HPDE6-E6E7 (cell line): ENCODE results near the gene SH2D3C.
A peak's percentile ranks its signal among the peaks of the same experiment; 100 is the strongest.

Experiments
- DNase-seq: peaks from one replicate; pipeline ENCODE4 v3.0.0; 2011; ENCODE audit warnings: missing footprints; ENCODE audit errors: extremely low spot score

SH2D3C gene

DNA sequence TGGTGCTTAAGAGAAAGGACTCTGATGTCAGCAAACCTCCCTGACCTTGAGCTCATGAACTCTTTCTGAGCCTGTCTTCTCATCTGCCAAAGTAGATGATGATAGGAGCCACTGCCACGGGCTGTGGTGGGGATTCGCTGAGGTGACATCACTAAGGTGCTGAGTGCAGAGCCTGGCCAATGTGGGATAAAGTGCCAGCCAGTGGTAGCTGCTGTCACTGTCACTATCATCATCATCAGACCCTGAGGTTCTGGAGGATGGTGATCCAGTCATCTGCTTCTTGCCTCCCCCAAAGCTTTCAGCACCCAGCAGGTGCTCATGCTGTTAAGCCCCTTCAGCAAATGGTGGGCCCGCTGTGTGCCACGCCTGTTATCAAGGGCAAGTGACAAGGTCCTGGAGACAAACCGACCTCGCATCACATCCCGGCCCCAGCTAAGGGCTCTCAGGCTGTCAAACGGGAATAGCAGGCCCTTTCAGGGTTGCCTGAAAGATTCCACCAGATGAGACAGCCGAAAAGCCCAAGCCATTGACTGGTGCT, 30.6 kb upstream of the SH2D3C start:
- DNase-seq: no peak

DNA sequence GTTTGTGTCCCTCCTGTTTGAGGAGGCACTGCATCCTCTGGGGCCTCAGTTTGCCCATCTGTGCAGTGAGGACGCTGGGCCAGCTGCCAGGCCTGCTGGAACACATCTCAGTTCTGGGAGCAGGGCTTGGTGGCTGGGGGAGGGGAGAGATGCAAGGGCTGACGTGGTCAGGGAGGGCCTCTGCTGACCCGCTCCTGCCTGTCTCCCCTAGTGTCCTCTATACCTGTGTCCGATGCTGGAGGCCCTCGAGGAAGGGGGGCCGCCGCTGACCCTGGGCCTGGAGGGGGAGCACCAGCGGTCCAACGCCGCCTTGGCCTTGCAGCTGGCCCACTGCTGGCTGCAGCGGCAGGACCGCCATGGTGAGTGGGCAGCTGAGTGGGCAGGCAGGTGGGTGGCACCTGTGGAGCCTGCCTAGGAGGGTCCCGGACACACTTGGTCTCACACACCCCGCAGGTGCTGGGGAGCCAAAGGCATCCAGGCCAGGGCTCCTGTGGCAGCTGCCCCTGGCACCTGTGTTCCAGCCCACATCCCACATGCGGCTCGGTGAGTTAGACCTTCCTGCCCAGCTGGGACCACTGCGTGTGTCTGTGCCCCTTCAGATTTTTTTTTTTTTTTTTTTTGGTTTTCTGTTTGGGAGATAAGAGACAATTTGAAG, 30.0 kb upstream of the SH2D3C start:
- no peak for DNase-seq

DNA sequence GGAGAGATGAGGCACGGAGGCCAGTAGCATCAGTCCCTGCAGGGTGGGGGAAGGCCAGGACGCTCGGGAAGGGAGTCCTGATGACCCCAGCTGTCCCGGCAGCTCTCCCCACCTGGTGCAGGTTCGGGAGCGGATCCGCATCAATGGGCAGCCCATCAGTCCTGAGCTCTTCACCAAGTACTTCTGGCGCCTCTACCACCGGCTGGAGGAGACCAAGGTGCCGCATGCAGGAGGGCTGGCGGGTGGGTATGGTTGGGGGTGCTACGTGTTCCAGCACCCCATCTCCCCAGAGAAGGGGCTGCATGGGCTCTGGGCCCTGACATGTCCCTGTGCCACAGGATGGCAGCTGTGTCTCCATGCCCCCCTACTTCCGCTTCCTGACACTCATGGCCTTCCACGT, 28.4 kb upstream of the SH2D3C start:
- DNase-seq: no peak

DNA sequence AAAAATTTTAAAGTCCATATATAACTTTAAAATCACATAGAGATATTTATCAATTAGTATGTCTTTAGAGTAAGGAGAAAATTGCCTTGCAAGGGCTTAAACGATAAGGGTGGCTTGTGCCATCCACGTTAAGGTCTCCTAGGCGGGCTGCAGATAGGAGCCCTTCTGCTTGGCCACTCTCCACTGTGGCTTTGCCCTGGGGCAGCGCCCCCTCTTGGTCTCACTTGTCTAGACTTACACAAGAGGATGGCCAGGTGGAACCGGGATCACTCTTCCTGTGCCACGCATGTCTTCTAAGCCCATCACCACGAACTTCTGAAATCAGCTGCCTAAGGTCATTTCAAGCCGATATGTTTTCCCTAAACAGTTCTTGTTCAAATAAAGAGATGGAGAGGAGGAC, 27.2 kb upstream of the SH2D3C start:
- DNase-seq: no peak

DNA sequence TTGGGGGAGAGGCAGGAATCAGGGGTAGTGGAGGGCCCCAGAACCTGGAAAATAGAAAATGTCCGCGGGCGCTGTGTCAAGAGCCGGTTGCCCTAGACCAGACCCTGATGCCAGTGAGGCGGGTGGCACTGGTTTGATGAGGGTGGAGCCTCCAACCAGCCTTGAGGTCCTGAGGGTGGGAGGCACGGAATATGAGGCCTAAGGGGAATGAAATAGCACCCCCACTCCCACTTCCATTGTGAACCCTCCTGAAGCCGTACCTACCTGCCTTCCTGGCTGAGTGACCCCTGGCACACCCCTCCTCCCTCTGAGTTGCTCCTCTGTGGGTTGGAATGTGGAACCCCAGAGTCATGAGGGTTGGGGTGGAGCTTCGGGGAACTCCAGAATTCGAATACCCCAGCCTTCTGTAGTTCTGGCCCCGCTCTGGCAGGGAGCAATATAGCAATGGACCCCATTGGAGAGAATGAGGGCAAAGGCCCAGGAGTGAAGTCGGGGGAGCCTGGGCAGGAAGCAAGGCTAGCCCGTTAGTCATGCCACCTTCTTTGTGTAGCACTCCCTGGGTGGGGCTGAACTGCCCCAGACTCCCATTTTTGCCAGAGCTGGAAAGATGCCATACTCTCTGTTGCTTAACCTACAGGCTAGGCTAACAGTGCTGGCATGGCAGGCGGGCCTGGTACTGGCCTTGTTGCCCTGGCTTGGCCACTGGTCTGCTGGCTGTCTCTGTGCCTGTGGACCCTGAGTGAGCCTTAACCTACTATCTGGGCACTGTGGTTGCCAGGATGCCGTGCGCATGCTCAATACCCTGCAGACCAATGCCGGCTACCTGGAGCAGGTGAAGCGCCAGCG, 25.3 kb upstream of the SH2D3C start:
- DNase-seq: peak; percentile 85

DNA sequence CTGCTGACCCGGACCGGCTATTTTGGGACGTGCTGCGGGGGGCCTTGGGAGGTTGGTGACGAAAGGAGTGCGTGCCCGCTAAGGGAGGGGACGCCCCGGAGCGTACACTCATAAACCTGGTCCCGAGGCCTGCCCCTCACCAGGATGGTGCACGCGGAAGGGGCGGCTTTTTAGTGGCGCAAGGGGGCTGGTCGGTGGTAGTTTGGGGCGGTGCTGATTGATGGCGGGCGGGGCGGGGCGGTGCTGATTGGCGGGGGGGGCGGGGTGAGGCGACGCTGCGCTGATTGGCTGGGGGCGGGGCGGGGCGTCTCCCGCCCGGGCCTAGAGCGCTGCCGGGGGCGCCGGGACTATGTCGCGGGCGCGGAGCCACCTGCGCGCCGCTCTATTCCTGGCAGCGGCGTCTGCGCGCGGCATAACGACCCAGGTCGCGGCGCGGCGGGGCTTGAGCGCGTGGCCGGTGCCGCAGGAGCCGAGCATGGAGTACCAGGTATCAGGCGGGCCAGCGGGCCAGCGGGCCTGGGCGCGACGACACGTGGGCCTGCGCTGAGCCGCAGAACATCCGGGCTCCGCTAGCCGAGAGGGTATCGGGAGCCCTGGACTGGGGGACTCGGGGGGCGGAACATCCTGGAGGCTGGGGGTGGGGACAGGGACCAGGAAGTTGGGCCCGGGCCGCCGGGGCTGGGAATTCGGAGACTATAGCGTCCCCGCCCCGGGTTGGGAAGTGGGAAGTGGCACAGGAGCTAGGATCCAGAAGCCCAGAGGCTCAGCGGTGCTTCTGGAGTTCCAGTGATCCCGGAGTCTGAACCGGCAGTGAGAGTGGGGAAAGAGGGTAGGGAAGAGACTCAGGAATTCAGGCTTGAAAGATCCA, 24.3 kb upstream of the SH2D3C start, which contains the start of gene FPGS:
TSS of gene FPGS (plus strand) at position 307 of the 868 bp plus-strand sequence. CDS start at position 350, 43 bp downstream.
- DNase-seq: peak; percentile 69

DNA sequence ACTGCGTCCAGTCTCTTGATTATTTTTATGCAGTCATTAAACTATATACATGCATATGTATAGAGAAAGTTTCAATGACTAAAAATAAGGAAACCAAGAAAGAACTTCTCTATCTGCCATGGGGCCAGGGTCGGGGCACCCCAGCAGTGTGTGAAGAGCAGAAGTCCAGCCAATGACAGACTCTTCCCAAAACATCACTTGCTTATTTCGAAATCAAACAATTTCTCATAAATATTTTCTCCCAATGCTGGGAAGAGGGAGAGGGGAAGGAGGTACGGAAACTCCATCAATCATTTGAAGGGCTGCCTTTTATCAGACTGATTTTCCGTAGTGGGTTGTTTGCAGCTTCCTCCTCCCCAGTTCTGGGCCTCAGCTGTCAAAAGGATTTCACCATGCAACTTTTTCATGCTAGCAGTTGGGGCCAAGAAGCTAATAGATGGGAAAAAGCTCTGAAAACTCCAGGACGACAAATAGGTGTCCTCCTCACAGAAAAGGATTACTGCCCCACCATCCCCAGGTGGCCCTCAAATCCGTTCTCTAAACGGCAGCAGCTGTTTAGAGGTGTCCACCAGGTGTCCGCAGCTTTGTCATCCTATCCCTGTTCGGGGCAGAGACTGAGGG, 23.6 kb upstream of the SH2D3C start:
- no peak for DNase-seq

DNA sequence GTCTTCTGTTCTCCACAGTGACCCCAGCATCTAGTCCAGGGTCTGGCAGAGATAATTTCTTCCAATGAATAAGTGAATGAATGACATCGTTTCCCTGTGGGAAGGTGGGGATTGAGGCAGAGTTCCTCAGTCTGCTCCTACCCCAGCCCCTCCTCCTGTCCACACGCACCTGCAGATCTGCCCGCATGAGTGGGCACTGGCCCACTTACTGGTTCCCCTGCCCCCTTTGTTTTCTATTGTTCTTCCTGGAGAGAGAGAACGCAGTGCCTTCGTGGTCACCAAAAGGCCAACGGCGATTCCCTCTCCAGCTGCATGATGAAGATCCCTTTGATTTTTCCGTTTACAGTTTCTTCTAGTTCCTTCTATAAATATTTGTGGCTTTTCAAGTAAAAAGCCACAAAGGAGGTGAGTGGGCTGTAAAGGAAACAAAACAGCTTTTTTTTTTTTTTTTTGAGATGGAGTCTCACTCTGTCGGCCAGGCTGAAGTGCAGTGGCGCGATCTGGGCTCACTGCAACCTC, 18.4 kb upstream of the SH2D3C start:
- DNase-seq: no peak

DNA sequence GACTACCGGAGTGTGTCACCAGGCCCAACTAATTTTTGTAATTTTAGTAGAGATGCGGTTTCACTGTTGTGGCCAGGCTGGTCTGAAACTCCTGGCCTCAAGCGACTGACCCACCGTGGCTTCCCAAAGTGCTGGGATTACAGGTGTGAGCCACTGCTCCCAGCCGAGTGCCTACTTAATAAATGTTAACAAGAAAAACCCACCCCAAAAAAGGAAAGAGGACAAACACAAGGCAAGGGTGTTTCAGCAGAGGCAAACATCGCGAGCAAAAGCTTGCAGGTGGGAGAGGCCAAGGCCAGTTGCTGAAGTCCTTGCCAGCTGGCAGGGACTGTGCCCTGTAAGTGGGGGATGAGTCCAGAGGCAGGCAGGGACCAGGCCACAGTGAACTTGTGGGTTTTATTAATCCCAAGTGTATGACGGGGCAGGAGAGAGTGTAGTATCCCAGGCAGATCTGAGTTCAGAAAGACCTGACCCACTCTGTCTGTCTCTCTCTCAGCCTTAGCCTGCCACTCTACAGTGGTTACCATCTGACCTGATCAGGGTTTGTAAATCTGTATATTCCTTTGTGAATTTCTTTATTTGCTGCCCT, 17.9 kb upstream of the SH2D3C start:
- no peak for DNase-seq

DNA sequence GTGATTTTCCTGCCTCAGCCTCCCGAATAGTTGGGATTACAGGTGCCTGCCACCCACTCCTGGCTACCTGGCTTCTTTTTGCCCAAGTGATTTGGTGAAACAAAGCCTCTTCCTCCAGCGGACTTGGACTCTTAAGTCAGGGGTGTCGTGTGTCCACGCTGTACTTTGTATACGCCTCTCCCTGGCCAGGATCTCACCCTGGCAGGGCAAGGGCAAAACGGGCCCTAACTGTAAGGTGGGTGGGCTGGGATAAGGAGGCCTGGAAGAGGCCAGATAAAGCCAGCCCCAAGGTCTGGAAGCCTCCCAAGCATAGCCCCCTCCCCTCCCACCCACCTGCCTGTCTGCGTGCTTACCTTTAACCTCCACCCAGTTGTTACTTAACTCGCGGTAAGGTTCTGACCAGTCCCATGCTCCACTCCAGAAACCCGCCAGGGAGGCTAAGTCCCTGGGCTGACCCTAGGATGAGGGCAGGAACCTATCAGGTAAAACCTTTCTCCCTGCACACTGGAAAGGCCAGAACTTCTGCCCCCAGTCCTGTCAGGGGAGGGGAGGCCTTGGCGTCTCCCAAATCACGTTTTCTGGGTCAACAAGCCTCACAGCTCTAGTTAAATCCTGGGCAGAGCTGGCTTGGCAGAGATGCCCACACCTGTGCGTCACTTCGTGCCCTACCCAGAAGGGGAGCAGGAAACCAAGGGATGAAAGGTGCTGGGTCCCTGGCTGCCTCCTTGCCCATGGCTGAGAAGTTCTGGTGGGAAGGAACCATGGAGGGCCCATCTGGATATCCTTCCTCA, 15.7 kb upstream of the SH2D3C start:
- DNase-seq: no peak

DNA sequence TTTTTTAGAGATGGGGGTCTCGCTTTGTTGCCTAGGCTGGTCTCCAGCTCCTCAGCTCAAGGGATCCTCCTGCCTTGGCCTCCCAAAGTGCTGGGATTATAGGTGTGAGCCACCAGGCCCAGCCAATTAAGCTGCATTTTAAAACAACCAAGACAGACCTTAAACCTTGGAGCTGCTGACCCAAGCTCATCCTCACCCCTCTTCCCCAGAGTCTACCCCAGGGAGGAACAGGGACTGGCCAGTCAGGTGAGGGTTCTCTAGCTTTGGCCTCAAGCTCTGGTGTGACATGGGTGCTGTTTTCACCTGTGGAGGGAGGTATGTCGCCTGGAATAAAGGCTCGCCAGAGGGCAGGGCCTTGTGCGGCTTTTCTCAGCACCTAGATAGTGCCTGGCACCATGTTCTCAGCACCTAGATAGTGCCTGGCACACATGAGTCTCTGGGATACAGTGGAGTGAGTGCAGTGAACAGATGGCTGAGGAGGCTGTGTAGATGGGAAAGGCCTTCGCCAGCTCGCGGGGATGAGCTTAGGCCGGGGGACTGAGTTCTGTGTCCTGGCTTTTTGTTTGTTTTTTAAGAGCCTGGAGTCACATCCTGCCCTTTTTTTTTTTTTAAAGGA, 14.7 kb upstream of the SH2D3C start:
- no peak for DNase-seq

DNA sequence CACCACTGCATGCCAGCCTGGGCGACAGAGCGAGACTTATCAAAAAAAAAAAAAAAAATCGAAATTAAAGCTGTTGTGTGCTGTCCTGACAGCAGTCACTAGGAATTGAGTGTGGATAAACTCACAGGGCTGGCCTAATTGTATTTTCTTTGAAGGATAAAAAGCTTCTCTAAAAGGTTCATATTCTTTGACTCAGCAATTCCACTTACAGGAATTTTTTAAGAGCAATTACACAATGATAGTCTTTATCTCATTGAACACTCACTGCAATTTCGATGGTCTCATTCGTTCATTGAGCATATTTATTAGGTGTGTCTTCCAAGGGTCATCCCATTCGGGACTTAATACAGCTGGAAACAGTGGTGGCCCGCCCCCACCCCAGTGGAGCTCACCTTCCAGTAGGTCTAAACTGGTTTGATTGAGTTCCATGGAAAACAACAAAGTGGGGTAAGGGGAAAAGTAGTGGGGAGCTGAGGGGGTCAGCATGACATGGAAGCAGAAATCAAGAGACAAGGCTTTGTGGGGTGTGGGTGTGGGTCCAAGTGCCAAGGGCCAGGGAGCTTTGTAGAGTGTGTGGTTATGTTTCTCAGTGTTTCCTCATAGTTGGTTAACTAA, 14.1 kb upstream of the SH2D3C start:
- no peak for DNase-seq

DNA sequence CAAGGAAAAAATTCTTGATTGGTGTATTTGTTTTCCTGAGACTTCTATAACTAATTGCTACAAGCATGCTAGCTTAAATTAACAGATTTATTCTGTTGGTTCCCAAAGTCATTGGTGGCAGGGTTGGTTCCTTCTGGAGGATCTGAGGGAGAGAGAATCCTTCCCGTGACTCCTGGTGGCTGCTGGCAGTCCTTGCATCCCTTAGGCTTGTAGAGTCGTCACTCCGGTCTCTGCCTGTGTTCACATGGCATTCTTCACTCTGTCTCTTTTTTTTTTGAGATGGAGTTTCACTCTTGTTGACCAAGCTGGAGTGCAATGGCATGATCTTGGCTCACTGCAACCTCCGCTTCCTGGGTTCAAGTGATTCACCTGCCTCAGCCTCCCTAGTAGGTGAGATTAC, 12.6 kb upstream of the SH2D3C start:
- DNase-seq: no peak

DNA sequence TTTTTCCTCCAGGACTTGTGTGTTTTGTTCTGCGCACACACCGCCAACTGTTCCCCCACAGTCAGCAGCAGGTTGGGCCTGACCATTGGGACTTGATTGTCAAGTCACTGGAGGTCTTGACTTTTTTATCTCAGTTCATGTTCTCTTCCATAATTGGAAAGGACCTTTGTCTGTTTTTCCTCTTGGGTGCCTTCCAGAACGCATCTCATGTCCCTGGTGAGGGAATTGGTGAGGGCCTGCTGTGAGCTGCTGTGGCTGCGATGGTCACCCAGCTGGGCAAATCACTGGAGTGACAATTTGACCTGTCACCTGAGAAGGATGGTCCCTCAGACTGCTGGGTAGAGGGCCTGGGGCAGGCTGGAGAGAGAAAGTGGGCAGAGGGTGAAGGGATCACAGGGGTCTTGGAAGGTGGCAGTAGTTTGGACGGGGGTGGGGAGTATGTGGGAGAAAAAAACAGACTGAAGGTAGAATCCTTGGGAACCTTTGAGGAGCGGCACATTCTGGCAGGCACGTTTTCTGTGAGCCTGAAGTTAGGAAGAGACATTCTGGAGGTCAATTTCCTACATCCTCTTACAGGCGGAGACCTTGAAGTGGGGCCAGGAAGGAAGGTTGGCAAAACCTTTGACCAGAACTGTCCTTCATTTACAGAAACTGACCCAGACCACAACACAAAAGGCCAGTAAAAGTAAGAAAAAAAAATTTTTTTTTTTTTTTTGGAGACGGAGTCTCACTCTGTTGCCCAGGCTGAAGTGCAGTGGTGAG, 11.8 kb upstream of the SH2D3C start:
- no peak for DNase-seq

DNA sequence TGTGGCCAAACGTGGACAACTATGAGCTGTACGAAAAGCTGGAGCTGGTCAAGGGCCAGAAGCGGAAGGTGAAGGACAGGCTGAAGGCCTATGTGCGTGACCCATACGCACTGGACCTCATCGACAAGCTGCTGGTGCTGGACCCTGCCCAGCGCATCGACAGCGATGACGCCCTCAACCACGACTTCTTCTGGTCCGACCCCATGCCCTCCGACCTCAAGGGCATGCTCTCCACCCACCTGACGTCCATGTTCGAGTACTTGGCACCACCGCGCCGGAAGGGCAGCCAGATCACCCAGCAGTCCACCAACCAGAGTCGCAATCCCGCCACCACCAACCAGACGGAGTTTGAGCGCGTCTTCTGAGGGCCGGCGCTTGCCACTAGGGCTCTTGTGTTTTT, 10.7 kb upstream of the SH2D3C start:
- DNase-seq: no peak

DNA sequence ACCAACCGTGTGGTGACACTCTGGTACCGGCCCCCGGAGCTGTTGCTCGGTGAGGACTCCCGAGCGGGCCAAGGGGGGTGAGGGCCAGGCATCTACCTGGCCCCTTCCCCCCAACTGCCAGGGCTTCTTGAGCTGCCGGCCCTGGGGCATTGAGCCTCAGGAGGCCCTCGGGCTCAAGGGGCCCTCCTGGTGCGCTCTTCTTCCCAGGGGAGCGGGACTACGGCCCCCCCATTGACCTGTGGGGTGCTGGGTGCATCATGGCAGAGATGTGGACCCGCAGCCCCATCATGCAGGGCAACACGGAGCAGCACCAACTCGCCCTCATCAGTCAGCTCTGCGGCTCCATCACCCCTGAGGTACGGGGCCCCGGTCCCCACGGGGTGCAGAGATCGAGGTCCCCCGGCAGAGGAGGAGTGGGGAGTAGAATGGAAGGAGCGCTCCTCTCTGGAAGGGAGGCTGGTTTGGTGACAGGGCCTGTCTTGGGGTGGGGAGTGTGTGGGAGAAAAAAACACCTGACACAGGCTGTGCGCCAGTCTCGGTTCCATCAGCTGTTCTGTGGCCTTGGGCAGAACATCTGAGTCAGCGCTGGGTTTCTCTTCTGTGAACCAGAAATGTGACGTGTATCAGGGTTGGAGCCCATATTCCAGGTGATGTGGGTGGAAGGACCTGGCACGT, 10.0 kb upstream of the SH2D3C start:
- no peak for DNase-seq

DNA sequence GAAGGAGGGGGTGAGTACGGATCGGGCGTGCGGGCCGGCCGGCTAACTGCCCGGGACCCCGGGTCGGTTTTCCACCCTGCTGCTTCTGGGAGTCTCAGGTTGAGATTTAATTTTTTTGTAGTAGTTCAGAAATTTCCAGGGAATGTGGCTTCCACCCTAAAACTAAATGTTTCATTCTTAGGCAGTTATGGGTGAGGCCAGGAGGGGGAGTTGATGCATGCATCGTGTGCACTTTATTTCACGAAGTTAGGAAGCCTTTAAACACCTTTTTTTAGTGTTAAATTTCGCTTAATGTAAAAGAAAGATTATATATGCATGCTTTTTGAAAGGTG, 8.3 kb upstream of the SH2D3C start:
- DNase-seq: no peak
